ENCODE measurements around the gene SLC7A4.

The SLC7A4 gene

DNA sequence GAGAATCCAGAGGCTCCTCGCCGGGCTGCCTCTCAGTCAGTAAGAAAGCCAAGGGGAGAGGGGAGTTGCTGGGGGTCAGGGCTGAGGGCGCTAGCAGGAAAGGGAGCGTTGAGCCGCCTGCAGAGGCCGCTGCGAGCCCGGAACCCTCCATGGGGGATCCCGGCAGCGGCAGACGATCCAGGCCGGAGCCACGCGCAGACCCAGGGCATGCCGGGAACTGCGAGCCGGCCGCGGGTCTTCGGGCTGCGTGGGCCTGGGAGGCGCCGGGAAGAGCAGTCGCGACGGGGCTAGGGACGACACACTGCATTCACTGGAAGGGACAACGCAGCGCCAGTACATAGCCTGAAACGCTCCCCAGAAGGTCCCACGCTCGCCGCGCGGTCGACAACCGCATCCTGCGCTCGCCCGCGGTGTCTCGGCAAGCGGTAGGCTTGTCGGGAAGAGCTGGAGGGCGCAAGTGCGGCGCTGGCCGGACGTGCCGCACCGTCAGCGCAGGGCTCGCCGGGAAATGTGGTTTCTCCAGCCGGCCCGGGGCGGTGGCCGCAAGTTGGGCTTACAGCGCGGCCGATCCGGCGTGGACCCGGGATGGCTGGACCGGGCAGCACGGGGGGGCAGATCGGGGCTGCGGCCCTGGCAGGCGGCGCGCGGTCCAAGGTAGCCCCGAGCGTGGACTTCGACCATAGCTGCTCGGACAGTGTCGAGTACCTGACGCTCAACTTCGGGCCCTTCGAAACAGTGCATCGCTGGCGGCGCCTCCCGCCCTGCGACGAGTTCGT, 50.4 kb downstream of the SLC7A4 start, which contains the start of gene LZTR1:
LZTR1 (plus strand) TSS at position 511 of the 776 bp plus-strand sequence; CDS start at position 586, 75 bp downstream.
- Histone ChIP-seq H3K27ac (ENCODE audit: low read length) (peak within 1 kb of the TSS; percentile 89), H3K27me3 (ENCODE audit: low read depth, low read length) (no peaks in the 10 kb centered on the region), H3K36me3 (ENCODE audit: control insufficient read depth in 1 of 2, insufficient read depth in 2 of 2, low read length in 2 of 2) (peaks cover 5 to 16% of the 10 kb centered on the region in 2 donors), H3K9me3 (ENCODE audit: control insufficient read depth in 1 of 2, low read length in 2 of 2) (no peaks in the 10 kb centered on the region), H3K4me3 (ENCODE audit: low read depth in 1 of 2, low read length in 2 of 2) (peak within 1 kb of the TSS; percentile 71 to 87), H3K4me1 (ENCODE audit: control insufficient read depth in 1 of 2, insufficient read depth in 2 of 2, low read length in 2 of 2) (peaks cover 8 to 30% of the 10 kb centered on the region in 2 donors)

DNA sequence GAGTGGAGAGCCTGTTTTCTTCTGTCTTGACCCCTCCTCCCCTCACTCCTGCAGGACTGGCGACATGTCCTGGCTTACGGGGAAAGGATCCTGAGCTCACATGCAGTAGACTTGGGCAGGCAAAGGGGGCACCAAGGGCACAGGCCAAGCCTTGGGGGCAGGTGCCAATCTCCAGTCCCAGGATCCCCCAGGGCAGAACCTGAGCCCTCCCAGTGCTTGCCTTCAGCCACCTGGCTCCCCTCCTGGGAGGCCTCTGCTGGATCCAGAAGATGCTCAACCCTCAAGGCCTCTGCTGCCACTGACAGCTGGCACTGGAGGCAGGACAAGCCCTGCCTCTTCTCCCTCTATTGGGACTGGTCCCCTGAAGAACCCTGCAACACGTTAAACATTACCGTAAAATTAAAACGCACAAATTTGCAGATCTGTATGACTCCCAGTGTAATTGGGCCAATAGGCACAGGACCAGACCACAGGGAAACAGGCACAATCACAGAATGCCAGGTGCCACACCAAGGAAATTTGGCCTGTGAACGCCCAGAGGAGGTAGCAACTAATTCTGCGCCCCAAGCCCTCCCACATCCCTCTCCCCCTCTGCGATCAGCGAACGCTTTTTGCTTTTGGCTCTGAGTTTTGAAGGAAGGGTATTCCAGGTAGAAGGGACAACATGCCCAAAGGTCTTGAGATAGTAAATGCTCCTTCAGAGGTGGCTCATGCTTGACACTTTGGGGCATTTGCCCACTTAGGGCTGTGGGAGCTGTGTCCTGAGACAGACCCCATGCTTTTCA, 51.2 kb downstream of the SLC7A4 start:
- Histone ChIP-seq H3K36me3 (ENCODE audit: control insufficient read depth in 1 of 2, insufficient read depth in 2 of 2, low read length in 2 of 2) (peaks cover 5 to 9% of the 10 kb centered on the region in 2 donors), H3K27ac (ENCODE audit: low read length) (peak overlapping the region; percentile 89), H3K27me3 (ENCODE audit: low read depth, low read length) (no peaks in the 10 kb centered on the region), H3K4me3 (ENCODE audit: low read depth in 1 of 2, low read length in 2 of 2) (peak overlapping the region; percentile 71 to 87), H3K4me1 (ENCODE audit: control insufficient read depth in 1 of 2, insufficient read depth in 2 of 2, low read length in 2 of 2) (peaks cover 8 to 30% of the 10 kb centered on the region in 2 donors), H3K9me3 (ENCODE audit: control insufficient read depth in 1 of 2, low read length in 2 of 2) (no peaks in the 10 kb centered on the region)

DNA sequence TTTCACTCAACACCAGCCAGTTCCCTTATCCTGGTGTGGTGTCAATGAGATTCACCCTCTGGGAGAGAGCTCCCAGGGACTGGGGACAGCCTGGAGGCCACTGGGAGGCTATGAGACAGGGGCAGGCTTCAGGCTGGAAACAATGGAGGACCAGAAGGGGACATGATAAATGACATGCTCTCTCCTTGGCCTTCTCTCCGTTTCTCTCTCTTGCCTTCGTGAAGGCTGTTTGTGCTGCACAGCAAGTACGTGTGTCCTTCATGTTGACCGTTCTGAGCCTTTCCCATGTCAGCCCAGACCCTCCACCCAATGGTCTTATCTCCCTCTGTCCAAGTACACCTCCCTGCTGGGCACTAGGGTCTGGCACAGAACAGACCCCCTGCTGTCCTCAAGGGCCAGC, 51.8 kb downstream of the SLC7A4 start:
- H3K36me3 ChIP-seq (ENCODE audit: control insufficient read depth in 1 of 2, insufficient read depth in 2 of 2, low read length in 2 of 2) = peaks cover 3 to 5% of the 10 kb centered on the region in 2 donors
- no peaks in the 10 kb centered on the region for H3K9me3 ChIP-seq (ENCODE audit: control insufficient read depth in 1 of 2, low read length in 2 of 2)
- H3K4me1 ChIP-seq (ENCODE audit: control insufficient read depth in 1 of 2, insufficient read depth in 2 of 2, low read length in 2 of 2) = peaks cover 8 to 30% of the 10 kb centered on the region in 2 donors
- H3K27ac ChIP-seq (ENCODE audit: low read length) = no peak overlapping the region
- H3K4me3 ChIP-seq (ENCODE audit: low read depth in 1 of 2, low read length in 2 of 2) = no peak overlapping the region
- H3K27me3 ChIP-seq (ENCODE audit: low read depth, low read length) = no peaks in the 10 kb centered on the region

DNA sequence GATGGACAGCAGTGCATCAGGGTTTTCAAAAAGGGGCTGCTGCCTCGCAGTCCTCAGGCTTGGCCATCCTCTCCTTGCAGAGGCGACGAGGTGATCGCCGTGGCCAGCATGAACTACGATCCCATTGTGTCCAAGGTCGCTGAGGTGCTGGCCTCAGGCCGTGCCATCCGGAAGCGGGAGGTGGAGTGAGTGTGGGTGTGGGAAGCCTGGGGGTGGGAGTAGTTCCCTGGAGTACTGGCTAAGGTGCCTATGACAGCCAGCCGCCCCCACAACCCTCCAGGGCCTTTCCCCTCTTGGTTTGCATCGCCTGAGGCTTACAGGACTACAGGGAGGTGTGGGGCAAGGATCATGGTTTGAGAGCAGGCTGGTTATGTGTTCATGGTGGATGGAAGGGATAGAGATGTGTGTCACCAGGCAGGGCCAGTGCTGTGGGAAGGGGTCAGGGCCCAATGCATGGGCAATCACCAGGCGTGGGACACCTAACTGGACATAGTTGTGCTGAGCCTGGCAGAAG, 52.4 kb downstream of the SLC7A4 start:
- H3K27me3 ChIP-seq (ENCODE audit: low read depth, low read length) = no peaks in the 10 kb centered on the region
- no peak overlapping the region for H3K27ac ChIP-seq (ENCODE audit: low read length)
- H3K9me3 ChIP-seq (ENCODE audit: control insufficient read depth in 1 of 2, low read length in 2 of 2) = no peaks in the 10 kb centered on the region
- H3K4me1 ChIP-seq (ENCODE audit: control insufficient read depth in 1 of 2, insufficient read depth in 2 of 2, low read length in 2 of 2) = peaks cover 8 to 30% of the 10 kb centered on the region in 2 donors
- H3K4me3 ChIP-seq (ENCODE audit: low read depth in 1 of 2, low read length in 2 of 2) = peak overlapping the region; percentile 21 to 52
- peaks cover 0 to 5% of the 10 kb centered on the region in 2 donors for H3K36me3 ChIP-seq (ENCODE audit: control insufficient read depth in 1 of 2, insufficient read depth in 2 of 2, low read length in 2 of 2)

DNA sequence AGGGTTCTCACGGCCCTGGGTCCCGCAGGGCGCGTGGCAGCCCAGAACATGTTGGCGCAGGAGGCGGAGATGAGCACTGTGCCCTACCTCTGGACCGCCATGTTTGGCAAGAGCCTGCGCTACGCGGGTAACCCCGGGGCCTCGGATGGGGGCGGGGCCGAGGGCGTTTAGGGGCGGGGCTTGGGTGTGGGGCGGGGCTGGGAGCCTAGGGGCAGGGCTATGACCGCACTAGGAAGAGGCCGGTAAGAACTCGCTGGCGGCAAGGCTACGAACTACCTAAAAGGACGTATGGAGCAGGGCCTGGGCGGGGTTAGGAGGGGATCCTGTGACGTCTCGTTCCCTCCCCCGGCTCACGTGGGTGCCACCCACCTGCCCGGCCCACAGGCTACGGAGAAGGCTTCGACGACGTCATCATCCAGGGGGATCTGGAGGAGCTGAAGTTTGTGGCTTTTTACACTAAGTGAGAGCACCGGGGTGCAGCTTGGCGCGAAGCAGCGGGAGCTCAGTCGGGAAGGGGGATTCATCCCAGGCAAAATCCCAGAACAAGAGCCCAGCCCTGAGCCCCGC, 53.0 kb downstream of the SLC7A4 start:
- Histone ChIP-seq H3K27me3 (ENCODE audit: low read depth, low read length) (no peaks in the 10 kb centered on the region), H3K4me3 (ENCODE audit: low read depth in 1 of 2, low read length in 2 of 2) (peak overlapping the region; percentile 21 to 52), H3K4me1 (ENCODE audit: control insufficient read depth in 1 of 2, insufficient read depth in 2 of 2, low read length in 2 of 2) (peaks cover 8 to 30% of the 10 kb centered on the region in 2 donors), H3K36me3 (ENCODE audit: control insufficient read depth in 1 of 2, insufficient read depth in 2 of 2, low read length in 2 of 2) (peaks cover 0 to 5% of the 10 kb centered on the region in 2 donors), H3K9me3 (ENCODE audit: control insufficient read depth in 1 of 2, low read length in 2 of 2) (no peaks in the 10 kb centered on the region), H3K27ac (ENCODE audit: low read length) (no peak overlapping the region)
